ENCODE results near the gene UNC119B. TPM values are rescaled to one million over a fixed set of nuclear protein-coding genes. Genes with fewer than 3 reads are reported as not detected.

The UNC119B gene
- total RNA-seq, 1 donor from 2014 or later = 11.5 TPM

GRCh38 chr12:120741476-120742421 is 31.5 kb downstream of the UNC119B start:
- intact Hi-C loops (cut with micrococcal nuclease) = no loop called here
- H3K4me1 ChIP-seq = no peaks in the 10 kb centered on the region
- H3K36me3 ChIP-seq = peaks cover 19% of the 10 kb centered on the region
- no peaks in the 10 kb centered on the region for H3K9me3 ChIP-seq (replicated peaks)
- H3K27ac ChIP-seq (replicated peaks) = no peak overlapping the region
- DNase-seq = peak; percentile 40
- H3K27me3 ChIP-seq (ENCODE audit: low read depth) = no peaks in the 10 kb centered on the region
- no peak overlapping the region for H3K4me3 ChIP-seq
- TF ChIP-seq CTCF (IDR thresholded peaks at IDR 0.05; ENCODE audit: borderline replicate concordance) = no peak

- no peaks in the 10 kb centered on the region for H3K27me3 ChIP-seq (ENCODE audit: low read depth)
- intact Hi-C loops (cut with micrococcal nuclease) = no loop called here
- no peaks in the 10 kb centered on the region for H3K36me3 ChIP-seq
- no peaks in the 10 kb centered on the region for H3K9me3 ChIP-seq (replicated peaks)
- DNase-seq = no peak
- no peak overlapping the region for H3K27ac ChIP-seq (replicated peaks)
- no peak for TF ChIP-seq CTCF (IDR thresholded peaks at IDR 0.05; ENCODE audit: borderline replicate concordance)
- no peaks in the 10 kb centered on the region for H3K4me1 ChIP-seq
- no peak overlapping the region for H3K4me3 ChIP-seq
Observed at GRCh38 chr12:120744922-120745493, 34.8 kb downstream of the UNC119B start.

- intact Hi-C loops (cut with micrococcal nuclease) = no loop called here
- Histone ChIP-seq H3K36me3 (no peaks in the 10 kb centered on the region), H3K9me3 (replicated peaks) (no peaks in the 10 kb centered on the region), H3K4me1 (no peaks in the 10 kb centered on the region), H3K27ac (replicated peaks) (no peak overlapping the region), H3K4me3 (no peak overlapping the region), H3K27me3 (ENCODE audit: low read depth) (no peaks in the 10 kb centered on the region)
- TF ChIP-seq CTCF (IDR thresholded peaks at IDR 0.05; ENCODE audit: borderline replicate concordance) = no peak
- no peak for DNase-seq
Observed at GRCh38 chr12:120748242-120748641, 38.0 kb downstream of the UNC119B start.

GRCh38 chr12:120749256-120749655 is 39.0 kb downstream of the UNC119B start:
- no peak overlapping the region for H3K27ac ChIP-seq (replicated peaks)
- H3K4me3 ChIP-seq = no peak overlapping the region
- H3K27me3 ChIP-seq (ENCODE audit: low read depth) = no peaks in the 10 kb centered on the region
- intact Hi-C loops (cut with micrococcal nuclease) = no loop called here
- no peaks in the 10 kb centered on the region for H3K4me1 ChIP-seq
- no peaks in the 10 kb centered on the region for H3K36me3 ChIP-seq
- no peak for DNase-seq
- TF ChIP-seq CTCF (IDR thresholded peaks at IDR 0.05; ENCODE audit: borderline replicate concordance) = no peak
- no peaks in the 10 kb centered on the region for H3K9me3 ChIP-seq (replicated peaks)

GRCh38 chr12:120750806-120751205 is 40.5 kb downstream of the UNC119B start:
- no peaks in the 10 kb centered on the region for H3K4me1 ChIP-seq
- H3K36me3 ChIP-seq = no peaks in the 10 kb centered on the region
- H3K27ac ChIP-seq (replicated peaks) = no peak overlapping the region
- peak; percentile 17 for TF ChIP-seq CTCF (IDR thresholded peaks at IDR 0.05; ENCODE audit: borderline replicate concordance)
- H3K27me3 ChIP-seq (ENCODE audit: low read depth) = no peaks in the 10 kb centered on the region
- no peaks in the 10 kb centered on the region for H3K9me3 ChIP-seq (replicated peaks)
- DNase-seq = no peak
- intact Hi-C loops (cut with micrococcal nuclease) = no loop called here
- no peak overlapping the region for H3K4me3 ChIP-seq
